ENCODE results near the gene CSNK1A1. TPM values are rescaled to one million over a fixed set of nuclear protein-coding genes. Genes with fewer than 3 reads are reported as not detected.
"Not testable (repeated sequence)": the region's sequence is repeated elsewhere in the genome, so short reads cannot be mapped to it uniquely, and the experiment has no call there.

The CSNK1A1 gene
- polyA plus RNA-seq, 1 donor from 2014 or later = 217 TPM

DNA sequence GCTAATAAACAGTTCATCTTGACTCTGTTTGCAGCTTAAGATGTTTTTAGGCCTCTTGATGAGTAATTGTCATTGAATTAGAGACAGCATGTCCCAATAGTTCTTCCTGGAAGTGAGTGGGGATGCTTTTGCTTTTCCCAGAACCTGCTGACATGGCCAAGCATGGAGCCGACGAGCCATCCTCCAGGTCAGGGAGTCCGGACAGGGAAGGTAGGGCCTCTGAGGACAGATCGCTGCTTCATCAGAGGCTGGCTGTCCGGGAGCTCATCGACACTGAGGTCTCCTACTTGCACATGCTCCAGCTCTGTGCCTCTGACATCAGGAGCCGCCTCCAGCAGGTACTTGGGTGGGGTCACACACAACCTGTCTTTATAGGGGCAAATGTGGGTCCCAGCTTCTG, 46.4 kb upstream of the CSNK1A1 start:
- no peak overlapping the region for H3K4me2 ChIP-seq (ENCODE audit: low read length)
- H3K4me3 ChIP-seq (ENCODE audit: low read length) = no peak overlapping the region
- H3K27ac ChIP-seq (ENCODE audit: low read length) = no peak overlapping the region
- no peaks in the 10 kb centered on the region for H3K79me2 ChIP-seq (replicated peaks; ENCODE audit: insufficient read depth, low read length)
- H3K9me2 ChIP-seq (ENCODE audit: insufficient read depth, low read length) = no peaks in the 10 kb centered on the region
- no peak overlapping the region for H3K9ac ChIP-seq (ENCODE audit: low read length)
- no peaks in the 10 kb centered on the region for H3F3A ChIP-seq (ENCODE audit: insufficient read depth, low read length, poor library complexity, severe bottlenecking)
- H3K27me3 ChIP-seq (ENCODE audit: insufficient read depth, low read depth, low read length) = no peaks in the 10 kb centered on the region
- H4K20me1 ChIP-seq (ENCODE audit: insufficient read depth) = no peaks in the 10 kb centered on the region
- H3K36me3 ChIP-seq (ENCODE audit: insufficient read depth, low read length) = no peaks in the 10 kb centered on the region
- H3K9me3 ChIP-seq (ENCODE audit: low read length) = no peaks in the 10 kb centered on the region
- no peak for TF ChIP-seq EP300 (conservative IDR thresholded peaks at IDR 0.05; ENCODE audit: poor library complexity, severe bottlenecking)
- no peak for TF ChIP-seq TAF1 (IDR thresholded peaks at IDR 0.05; ENCODE audit: low read depth)
- TF ChIP-seq POLR2AphosphoS5 (IDR thresholded peaks at IDR 0.05) = no peak
- TF ChIP-seq, protein P1, sequence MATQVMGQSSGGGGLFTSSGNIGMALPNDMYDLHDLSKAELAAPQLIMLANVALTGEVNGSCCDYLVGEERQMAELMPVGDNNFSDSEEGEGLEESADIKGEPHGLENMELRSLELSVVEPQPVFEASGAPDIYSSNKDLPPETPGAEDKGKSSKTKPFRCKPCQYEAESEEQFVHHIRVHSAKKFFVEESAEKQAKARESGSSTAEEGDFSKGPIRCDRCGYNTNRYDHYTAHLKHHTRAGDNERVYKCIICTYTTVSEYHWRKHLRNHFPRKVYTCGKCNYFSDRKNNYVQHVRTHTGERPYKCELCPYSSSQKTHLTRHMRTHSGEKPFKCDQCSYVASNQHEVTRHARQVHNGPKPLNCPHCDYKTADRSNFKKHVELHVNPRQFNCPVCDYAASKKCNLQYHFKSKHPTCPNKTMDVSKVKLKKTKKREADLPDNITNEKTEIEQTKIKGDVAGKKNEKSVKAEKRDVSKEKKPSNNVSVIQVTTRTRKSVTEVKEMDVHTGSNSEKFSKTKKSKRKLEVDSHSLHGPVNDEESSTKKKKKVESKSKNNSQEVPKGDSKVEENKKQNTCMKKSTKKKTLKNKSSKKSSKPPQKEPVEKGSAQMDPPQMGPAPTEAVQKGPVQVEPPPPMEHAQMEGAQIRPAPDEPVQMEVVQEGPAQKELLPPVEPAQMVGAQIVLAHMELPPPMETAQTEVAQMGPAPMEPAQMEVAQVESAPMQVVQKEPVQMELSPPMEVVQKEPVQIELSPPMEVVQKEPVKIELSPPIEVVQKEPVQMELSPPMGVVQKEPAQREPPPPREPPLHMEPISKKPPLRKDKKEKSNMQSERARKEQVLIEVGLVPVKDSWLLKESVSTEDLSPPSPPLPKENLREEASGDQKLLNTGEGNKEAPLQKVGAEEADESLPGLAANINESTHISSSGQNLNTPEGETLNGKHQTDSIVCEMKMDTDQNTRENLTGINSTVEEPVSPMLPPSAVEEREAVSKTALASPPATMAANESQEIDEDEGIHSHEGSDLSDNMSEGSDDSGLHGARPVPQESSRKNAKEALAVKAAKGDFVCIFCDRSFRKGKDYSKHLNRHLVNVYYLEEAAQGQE (IDR thresholded peaks at IDR 0.05; ENCODE audit: borderline replicate concordance) = no peak
- TF ChIP-seq, protein P2, sequence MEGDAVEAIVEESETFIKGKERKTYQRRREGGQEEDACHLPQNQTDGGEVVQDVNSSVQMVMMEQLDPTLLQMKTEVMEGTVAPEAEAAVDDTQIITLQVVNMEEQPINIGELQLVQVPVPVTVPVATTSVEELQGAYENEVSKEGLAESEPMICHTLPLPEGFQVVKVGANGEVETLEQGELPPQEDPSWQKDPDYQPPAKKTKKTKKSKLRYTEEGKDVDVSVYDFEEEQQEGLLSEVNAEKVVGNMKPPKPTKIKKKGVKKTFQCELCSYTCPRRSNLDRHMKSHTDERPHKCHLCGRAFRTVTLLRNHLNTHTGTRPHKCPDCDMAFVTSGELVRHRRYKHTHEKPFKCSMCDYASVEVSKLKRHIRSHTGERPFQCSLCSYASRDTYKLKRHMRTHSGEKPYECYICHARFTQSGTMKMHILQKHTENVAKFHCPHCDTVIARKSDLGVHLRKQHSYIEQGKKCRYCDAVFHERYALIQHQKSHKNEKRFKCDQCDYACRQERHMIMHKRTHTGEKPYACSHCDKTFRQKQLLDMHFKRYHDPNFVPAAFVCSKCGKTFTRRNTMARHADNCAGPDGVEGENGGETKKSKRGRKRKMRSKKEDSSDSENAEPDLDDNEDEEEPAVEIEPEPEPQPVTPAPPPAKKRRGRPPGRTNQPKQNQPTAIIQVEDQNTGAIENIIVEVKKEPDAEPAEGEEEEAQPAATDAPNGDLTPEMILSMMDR (IDR thresholded peaks at IDR 0.05; ENCODE audit: poor library complexity, severe bottlenecking) = no peak
- no peak for TF ChIP-seq RAD21 (conservative IDR thresholded peaks at IDR 0.05)
- TF ChIP-seq EZH2 (IDR thresholded peaks at IDR 0.05; ENCODE audit: borderline replicate concordance, insufficient read depth, low read length, poor library complexity, severe bottlenecking) = no peak
- no peak for TF ChIP-seq SMC3 (conservative IDR thresholded peaks at IDR 0.05; ENCODE audit: poor library complexity)
- TF ChIP-seq MXI1 (conservative IDR thresholded peaks at IDR 0.05; ENCODE audit: poor library complexity, severe bottlenecking) = no peak
- no peak overlapping the region for H2AFZ ChIP-seq (ENCODE audit: low read depth, low read length)

DNA sequence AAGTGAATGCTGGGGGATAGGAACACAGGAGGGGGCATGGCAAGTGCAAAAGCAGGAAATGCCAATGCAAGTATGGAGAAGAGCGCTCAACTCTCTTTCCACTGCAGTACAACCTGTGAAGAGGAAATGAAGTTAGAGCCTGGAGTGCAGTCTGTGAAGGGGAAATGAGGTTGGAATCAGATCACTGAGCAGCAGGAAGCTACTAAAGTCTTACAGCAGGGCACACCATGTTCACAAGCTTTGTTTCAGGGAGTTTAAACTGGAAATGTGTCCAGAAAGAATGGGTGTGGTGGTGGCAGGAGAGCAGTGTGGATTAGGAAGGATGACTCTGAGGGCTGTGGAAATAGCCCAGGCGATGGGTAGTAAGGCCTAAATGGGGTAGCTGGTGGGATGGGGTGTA, 45.5 kb upstream of the CSNK1A1 start:
- Histone ChIP-seq H3K36me3 (ENCODE audit: insufficient read depth, low read length) (no peaks in the 10 kb centered on the region), H4K20me1 (ENCODE audit: insufficient read depth) (no peaks in the 10 kb centered on the region), H3K27me3 (ENCODE audit: insufficient read depth, low read depth, low read length) (no peaks in the 10 kb centered on the region), H3K4me2 (ENCODE audit: low read length) (no peak overlapping the region), H2AFZ (ENCODE audit: low read depth, low read length) (no peak overlapping the region), H3K9ac (ENCODE audit: low read length) (no peak overlapping the region), H3K4me3 (ENCODE audit: low read length) (no peak overlapping the region), H3F3A (ENCODE audit: insufficient read depth, low read length, poor library complexity, severe bottlenecking) (no peaks in the 10 kb centered on the region), H3K27ac (ENCODE audit: low read length) (no peak overlapping the region), H3K9me2 (ENCODE audit: insufficient read depth, low read length) (no peaks in the 10 kb centered on the region), H3K9me3 (ENCODE audit: low read length) (no peaks in the 10 kb centered on the region), H3K79me2 (replicated peaks; ENCODE audit: insufficient read depth, low read length) (no peaks in the 10 kb centered on the region)
- no peak for TF ChIP-seq TAF1 (IDR thresholded peaks at IDR 0.05; ENCODE audit: low read depth)
- TF ChIP-seq, protein P2 (IDR thresholded peaks at IDR 0.05; ENCODE audit: poor library complexity, severe bottlenecking) = no peak
- TF ChIP-seq, protein P1 (IDR thresholded peaks at IDR 0.05; ENCODE audit: borderline replicate concordance) = no peak

DNA sequence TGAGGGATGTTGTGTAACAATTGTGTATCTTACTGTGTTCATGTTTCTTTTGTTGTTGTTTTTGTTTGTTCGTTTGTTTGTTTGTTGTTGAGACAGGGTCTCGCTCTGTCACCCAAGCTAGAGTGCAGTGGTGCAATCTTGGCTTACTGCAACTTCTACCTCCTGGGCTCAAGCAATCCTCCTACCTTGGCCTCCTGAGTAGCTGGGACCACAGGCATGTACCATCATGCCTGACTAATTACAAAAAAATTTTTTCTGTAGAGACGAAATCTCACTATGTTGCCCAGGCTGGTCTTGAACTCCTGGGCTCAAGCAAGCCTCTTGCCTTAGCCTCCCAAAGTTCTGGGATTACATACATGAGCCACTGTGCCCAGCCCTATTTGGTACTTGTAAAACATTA, 43.9 kb upstream of the CSNK1A1 start:
- not testable (repeated sequence) for H3K9ac ChIP-seq (ENCODE audit: low read length); H3K79me2 ChIP-seq (replicated peaks; ENCODE audit: insufficient read depth, low read length); H4K20me1 ChIP-seq (ENCODE audit: insufficient read depth); H3F3A ChIP-seq (ENCODE audit: insufficient read depth, low read length, poor library complexity, severe bottlenecking); H3K4me3 ChIP-seq (ENCODE audit: low read length); H3K9me2 ChIP-seq (ENCODE audit: insufficient read depth, low read length); H3K9me3 ChIP-seq (ENCODE audit: low read length); H3K27me3 ChIP-seq (ENCODE audit: insufficient read depth, low read depth, low read length); H3K27ac ChIP-seq (ENCODE audit: low read length); H3K36me3 ChIP-seq (ENCODE audit: insufficient read depth, low read length); H2AFZ ChIP-seq (ENCODE audit: low read depth, low read length); H3K4me2 ChIP-seq (ENCODE audit: low read length)
